Measurements from ENCODE around the gene AJUBA.

Gene AJUBA

DNA sequence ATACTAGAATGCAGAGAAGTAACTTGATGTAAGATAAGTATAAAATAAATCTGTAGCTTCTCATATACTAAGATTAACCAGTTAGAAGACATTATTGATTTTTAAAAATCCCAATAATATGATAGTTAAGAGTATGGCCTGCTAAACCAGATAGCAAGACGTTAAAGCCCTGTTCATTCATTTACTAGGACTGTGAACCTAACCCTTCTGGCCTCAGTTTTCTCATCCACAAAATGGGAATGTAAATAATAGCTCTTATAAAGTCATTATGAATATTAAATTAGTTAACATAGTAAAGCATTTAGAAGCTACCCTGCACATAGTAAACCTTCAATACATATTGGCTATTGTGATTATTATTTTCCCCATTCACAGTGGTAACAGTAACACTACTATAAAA, 47.2 kb downstream of the AJUBA start:
- no peak for DNase-seq (ENCODE audit: low spot score)

DNA sequence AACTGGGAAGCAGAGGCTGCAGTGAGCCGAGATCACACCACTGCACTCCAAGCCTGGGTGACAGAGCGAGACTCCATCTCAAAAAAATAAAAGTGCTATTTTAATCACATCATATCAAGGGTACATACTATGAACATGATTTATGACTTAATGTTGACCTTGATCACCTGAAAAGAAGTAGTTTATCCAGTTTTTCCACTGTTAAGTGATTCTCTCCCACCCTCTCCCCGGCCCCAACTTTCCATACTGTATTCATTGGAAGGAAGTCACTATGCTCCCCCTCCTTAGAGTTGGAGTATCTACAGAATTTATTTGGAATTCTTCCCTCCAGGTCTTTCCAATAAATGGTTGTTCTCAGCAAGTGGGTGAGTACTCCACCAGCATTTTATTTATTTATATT, 50.2 kb downstream of the AJUBA start:
- no peak for DNase-seq (ENCODE audit: low spot score)

DNA sequence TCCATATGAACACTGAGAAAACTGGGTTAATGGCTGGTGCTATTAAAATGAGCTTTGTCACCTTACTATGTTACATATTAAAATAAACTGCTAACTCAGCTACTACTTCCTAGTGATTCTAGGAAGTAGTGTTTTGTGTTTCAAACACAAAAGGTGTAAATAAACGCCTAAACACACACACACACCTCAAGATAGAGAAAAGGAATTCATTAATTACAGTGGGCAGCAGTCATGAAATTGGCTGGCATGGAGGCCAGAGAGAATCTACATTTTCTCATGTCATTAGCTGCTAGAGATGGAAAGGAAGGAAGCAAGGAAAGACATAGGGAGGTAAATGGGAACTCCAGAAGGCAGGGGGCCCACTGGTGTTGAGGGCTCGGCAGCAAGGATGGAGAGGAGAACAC, 52.4 kb downstream of the AJUBA start:
- DNase-seq (ENCODE audit: low spot score): no peak

DNA sequence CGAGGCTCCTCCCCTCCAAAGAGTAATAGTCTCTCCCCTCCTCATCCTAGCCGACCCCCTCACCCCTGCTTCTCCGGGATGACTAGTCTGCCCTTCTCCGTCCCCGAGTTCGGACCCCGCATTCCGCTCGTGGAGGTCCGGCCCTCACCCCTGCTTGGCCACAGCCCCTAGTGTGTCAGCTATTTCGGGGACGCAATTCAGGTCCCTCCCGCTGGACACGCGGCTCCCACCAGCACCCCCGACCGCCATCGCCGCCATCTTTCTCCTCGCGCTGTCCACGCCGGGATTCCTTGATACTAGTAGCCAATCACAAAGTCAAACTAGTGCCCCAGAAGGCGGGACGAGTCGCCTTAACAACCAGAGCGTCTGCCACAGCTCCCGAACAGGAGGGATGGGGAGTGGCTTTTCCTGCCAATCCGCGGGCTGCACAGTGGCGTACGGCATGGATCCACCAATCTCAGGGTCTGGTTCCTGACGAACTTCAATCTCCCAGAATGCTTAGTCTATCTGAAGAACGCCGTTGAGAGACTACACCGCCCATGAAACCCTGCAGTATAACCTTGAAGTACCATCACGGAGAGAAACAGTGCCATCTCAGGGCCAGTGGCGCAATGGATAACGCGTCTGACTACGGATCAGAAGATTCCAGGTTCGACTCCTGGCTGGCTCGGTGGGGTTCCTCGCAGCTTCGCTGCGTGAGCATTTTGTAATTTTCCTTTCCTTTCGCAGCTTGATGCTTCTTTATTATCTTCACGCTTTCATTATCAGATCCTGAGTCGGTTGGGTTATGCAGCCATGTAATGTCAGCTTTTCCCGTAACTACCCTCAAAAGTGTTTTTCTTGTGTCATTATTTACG, 53.0 kb downstream of the AJUBA start, which contains the start of gene PRMT5:
PRMT5 (minus strand) TSS at position 273 of the 857 bp plus-strand sequence; CDS start at position 258, 15 bp downstream.
- peak; percentile 96 for DNase-seq (ENCODE audit: low spot score)

DNA sequence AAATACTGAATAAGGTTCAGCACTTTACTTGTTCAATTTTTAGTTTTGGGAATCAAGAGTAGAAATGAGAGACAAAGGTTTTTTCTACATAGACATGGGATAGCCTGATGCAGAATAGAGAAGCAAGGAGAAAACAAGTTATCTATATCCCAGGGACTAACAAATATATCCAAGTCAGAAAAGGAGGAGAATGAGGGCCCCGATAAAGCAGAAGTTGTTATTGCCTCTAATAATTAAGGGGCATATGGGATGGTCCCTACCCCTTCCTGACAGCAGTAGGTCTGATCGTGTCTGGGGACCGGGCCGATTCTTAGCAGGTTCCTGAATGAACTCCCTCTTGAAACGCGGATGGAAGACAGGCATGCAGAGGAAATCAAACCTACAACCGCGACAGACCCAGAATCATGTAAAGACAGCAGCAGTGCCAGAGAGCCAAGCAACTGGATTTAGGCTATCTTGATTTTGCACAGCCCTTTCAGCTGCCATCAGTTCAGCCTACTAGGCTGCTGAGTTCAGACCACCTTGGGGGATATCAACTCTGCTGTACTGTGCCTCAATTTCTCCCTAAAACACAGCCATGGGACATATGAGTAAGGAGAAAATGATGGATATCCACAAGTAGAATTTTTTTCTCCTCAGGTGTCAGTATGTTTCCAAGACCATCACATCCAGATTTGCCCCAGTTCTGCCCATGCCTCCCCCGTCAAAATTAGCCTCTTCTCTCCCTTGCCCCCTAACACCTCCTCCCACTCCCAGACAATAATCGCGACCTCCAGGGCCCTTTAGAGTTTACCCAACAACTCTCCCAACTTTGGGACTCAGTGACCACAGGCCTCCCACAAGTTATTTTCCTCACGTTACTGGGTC, 53.9 kb downstream of the AJUBA start:
- DNase-seq (ENCODE audit: low spot score): no peak

DNA sequence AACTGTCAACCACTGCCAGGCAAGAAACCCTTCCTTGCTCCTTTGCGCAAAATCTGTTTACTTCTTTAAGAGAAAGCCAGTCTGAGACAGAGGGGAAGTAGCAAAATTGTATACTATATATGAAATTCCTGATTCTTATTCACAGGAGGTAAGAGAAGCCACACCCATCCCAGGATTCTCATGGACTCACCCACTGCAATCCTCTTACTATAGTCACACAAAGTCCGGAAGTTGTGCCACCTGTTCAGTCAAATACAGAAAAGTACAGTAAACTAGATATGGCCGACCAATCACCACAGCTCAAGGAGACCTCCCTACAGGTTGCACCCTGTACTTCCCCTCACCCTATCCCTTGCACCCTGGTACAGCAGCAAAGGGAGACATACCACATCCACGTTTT, 56.0 kb downstream of the AJUBA start:
- DNase-seq (ENCODE audit: low spot score): no peak

DNA sequence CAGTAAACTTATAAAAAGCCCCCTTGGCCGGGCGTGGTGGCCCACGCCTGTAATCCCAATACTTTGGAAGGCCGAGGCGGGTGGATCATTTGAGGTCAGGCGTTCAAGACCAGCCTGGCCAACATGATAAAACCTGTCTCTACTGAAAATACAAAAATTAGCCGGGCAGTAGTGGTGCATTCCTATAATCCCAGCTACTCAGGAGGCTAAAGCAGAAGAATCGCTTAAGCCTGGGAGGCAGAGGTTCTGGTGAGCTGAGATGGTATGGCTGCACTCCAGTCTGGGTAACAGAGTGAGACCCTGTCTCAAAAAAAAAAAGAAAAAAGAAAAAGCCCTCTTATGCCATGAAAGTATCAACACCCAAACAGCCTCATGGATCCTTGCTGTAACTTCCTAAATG, 56.8 kb downstream of the AJUBA start:
- no peak for DNase-seq (ENCODE audit: low spot score)

DNA sequence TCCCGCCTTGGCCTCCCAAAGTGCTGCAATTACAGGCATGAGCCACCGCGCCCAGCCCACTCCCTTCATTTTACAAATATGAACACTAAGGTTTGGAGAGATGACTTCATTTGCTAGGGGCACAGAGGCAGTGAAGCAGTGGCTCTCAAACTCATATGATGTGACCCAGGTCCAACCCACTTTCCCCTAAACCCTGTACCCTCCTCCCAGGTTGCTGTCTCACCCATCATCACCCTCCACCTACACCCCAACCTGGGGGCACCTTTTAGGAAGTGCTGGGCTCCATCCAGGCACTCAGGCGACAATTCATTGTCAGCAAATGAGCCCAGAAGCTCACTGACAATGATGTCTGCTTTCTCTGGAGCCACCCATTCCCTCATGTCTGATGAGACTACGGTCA, 58.6 kb downstream of the AJUBA start:
- DNase-seq (ENCODE audit: low spot score): no peak

DNA sequence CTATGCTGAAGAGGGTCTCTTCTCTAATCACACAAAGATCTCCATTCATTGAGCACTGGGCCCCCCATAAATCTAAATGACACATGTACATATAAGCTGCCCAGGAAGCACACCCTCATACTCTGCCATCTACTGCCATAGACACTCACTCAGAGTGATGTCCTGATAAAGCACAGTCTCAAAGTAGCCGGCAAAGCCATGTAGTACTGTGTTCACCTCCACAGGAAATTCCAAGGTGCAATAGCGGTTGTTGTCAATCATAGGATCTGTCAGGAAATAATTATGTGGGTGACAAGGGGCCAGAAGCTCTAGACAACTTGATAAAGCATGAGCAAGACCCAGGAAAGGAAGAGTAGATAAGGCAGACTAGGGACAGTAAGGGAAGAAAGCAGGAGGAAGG, 60.1 kb downstream of the AJUBA start:
- DNase-seq (ENCODE audit: low spot score): no peak
